ENCODE data around the gene LZTS3.

DNA sequence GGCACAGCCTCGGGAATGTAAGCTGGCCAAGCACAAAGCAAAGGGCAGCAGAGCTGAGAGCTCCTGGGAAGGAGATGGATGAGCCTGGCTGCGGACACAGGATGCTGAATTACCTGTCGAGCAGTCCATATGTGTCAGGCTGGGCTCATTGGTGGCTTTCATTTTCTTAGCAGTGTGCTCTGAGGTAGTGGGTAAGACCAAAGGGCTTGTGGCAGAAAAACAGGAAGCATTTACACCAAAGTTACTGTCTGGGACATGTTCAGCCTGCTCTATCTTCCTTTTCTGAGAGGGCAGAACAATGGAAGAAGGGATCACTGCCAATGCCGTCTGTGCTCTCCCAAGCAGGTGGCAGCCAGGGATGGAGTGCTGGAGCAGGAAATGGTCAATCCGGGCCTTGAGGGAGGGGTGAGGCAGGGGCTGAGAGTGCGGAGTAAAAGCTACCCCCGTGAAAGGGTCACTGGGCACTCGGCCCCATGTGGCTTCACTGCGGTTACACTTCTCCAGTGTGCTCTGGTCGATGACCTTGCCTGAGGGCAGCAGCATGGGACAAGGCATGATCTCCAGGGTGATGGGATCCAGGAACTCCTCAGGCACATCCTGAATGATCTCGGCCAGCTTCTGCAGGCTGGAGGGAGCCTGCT is 52.0 kb downstream of the LZTS3 start:
- TF ChIP-seq EZH2 (IDR thresholded peaks at IDR 0.05; ENCODE audit: insufficient read depth, poor library complexity, severe bottlenecking) = no peak
- no peak for TF ChIP-seq EZH2phosphoT487 (IDR thresholded peaks at IDR 0.05; ENCODE audit: insufficient read depth, low read depth)

All from GM23248 (cell line).